ENCODE measurements around the gene TSEN34. TPM values are rescaled to one million over a fixed set of nuclear protein-coding genes. Genes with fewer than 3 reads are reported as not detected.

The TSEN34 gene
- total RNA-seq, 1 donor from 2014 or later = 43.9 TPM

DNA sequence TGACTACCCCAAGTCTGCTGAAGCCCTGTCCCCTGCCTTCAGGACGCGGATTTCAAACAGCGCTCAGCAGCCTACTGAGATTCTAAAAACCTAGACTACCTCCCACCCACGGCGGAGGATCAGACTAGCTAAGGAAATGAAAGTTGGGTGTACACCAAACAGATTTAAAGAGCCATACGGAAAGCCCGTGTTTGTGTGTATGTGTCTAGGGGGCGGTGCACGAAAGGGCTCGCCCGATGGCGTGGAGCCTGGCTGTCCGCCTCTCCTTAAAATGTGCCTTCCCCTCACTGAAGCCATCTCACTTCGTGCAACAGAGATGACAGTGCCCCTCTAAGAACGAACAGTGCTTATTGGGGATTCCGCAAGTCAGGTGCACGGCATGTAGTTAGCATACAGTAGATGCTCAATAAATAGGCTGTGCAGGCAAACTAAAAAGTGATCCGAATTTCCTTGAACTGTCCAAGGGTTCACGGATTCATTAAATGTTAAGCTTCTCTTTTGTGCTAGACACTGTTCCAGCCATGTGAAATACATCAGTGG lies 32.2 kb upstream of the TSEN34 start:
- H3K27ac Mint-ChIP-seq = peak overlapping the region; percentile 99
- peak overlapping the region; percentile 99 for H3K4me3 Mint-ChIP-seq
- no peak for TF ChIP-seq CTCF (IDR thresholded peaks at IDR 0.05; ENCODE audit: unreplicated experiment)
- H3K4me1 Mint-ChIP-seq = peaks cover 32% of the 10 kb centered on the region
- H3K27me3 Mint-ChIP-seq (ENCODE audit: low read depth) = peaks cover 5% of the 10 kb centered on the region
- H3K9me3 Mint-ChIP-seq = no peaks in the 10 kb centered on the region
- H3K36me3 Mint-ChIP-seq = peaks cover 16% of the 10 kb centered on the region
- DNase-seq (ENCODE audit: low spot score in 2 of 2, unreplicated experiment in 2 of 2) = no peak

GRCh38 chr19:54159352-54160181 lies 31.5 kb upstream of the TSEN34 start, which contains the start of gene LENG1:
Gene LENG1 (minus strand): TSS chr19:54159721. CDS start chr19:54159695, 26 bp downstream.
- Mint-ChIP-seq H3K27me3 (ENCODE audit: low read depth) (peaks cover 9% of the 10 kb centered on the region), H3K27ac (peak within 1 kb of the TSS; percentile 99), H3K4me3 (peak within 1 kb of the TSS; percentile 99), H3K36me3 (peaks cover 11% of the 10 kb centered on the region), H3K9me3 (no peaks in the 10 kb centered on the region), H3K4me1 (peaks cover 36% of the 10 kb centered on the region)
- DNase-seq (ENCODE audit: low spot score in 2 of 2, unreplicated experiment in 2 of 2) = peak; percentile 97 to 98
- peak; percentile 28 for TF ChIP-seq CTCF (IDR thresholded peaks at IDR 0.05; ENCODE audit: unreplicated experiment)

GRCh38 chr19:54160182-54160811 lies 30.8 kb upstream of the TSEN34 start:
- Mint-ChIP-seq H3K9me3 (no peaks in the 10 kb centered on the region), H3K27ac (peak overlapping the region; percentile 99), H3K36me3 (peaks cover 6% of the 10 kb centered on the region), H3K27me3 (ENCODE audit: low read depth) (peaks cover 9% of the 10 kb centered on the region), H3K4me1 (peaks cover 37% of the 10 kb centered on the region), H3K4me3 (peak overlapping the region; percentile 99)
- DNase-seq (ENCODE audit: low spot score in 2 of 2, unreplicated experiment in 2 of 2) = no peak
- TF ChIP-seq CTCF (IDR thresholded peaks at IDR 0.05; ENCODE audit: unreplicated experiment) = no peak

GRCh38 chr19:54160854-54161253 lies 30.3 kb upstream of the TSEN34 start:
- Mint-ChIP-seq H3K27ac (peak overlapping the region; percentile 99), H3K27me3 (ENCODE audit: low read depth) (peaks cover 9% of the 10 kb centered on the region)

More at GRCh38 chr19:54160854-54161253, 30.3 kb upstream of the TSEN34 start:
- H3K9me3 Mint-ChIP-seq = no peaks in the 10 kb centered on the region
- no peak for DNase-seq (ENCODE audit: low spot score in 2 of 2, unreplicated experiment in 2 of 2)
- TF ChIP-seq CTCF (IDR thresholded peaks at IDR 0.05; ENCODE audit: unreplicated experiment) = no peak
- peaks cover 6% of the 10 kb centered on the region for H3K36me3 Mint-ChIP-seq
- H3K4me1 Mint-ChIP-seq = peaks cover 37% of the 10 kb centered on the region
- H3K4me3 Mint-ChIP-seq = peak overlapping the region; percentile 99

All from mesothelial cell of epicardium (in vitro differentiated cells).